Endothelial cell (in vitro differentiated cells): ENCODE measurements around the gene PRKG1. TPM values are rescaled to one million over a fixed set of nuclear protein-coding genes. Genes with fewer than 3 reads are reported as not detected.
A peak's percentile ranks its signal among the peaks of the same experiment; 100 is the strongest.

Experiments
- DNase-seq: peaks from one replicate; pipeline ENCODE4 v3.0.0; 2021; ENCODE audit warnings: low spot score
- H3K27ac Mint-ChIP-seq: one replicate; pipeline ENCODE4 v1.8.0; 2021; ENCODE audit warnings: mixed read lengths, inconsistent platforms; ENCODE audit not compliant: unreplicated experiment
- H3K27me3 Mint-ChIP-seq: one replicate; pipeline ENCODE4 v1.8.0; 2021; ENCODE audit warnings: mild to moderate bottlenecking, moderate library complexity, mixed read lengths, inconsistent platforms; ENCODE audit not compliant: unreplicated experiment
- H3K36me3 Mint-ChIP-seq: one replicate; pipeline ENCODE4 v1.8.0; 2021; ENCODE audit warnings: mild to moderate bottlenecking, low read depth, mixed read lengths, inconsistent platforms; ENCODE audit not compliant: unreplicated experiment
- H3K4me1 Mint-ChIP-seq: one replicate; pipeline ENCODE4 v1.8.0; 2021; ENCODE audit warnings: mild to moderate bottlenecking, mixed read lengths, inconsistent platforms; ENCODE audit not compliant: unreplicated experiment
- H3K4me3 Mint-ChIP-seq: one replicate; pipeline ENCODE4 v1.8.0; 2021; ENCODE audit warnings: mild to moderate bottlenecking, mixed read lengths, inconsistent platforms; ENCODE audit not compliant: unreplicated experiment
- H3K9me3 Mint-ChIP-seq: one replicate; pipeline ENCODE4 v1.8.0; 2021; ENCODE audit warnings: mixed read lengths, inconsistent platforms; ENCODE audit not compliant: unreplicated experiment
- total RNA-seq: library from RNA; stranded (reverse); fragmentation: NEBNext Ultra II Directional; extraction: Animal tissue kit (Norgen Biotek cat#: 25700); gene quantifications from one replicate; pipeline ENCODE4 v1.2.1, GENCODE V29; 2021; ENCODE audit not compliant: unreplicated experiment
- TF ChIP-seq, protein P1 (sequence below): fragments of 200-600 bp; sonication (generic); IDR thresholded peaks from one replicate; pipeline ENCODE4 v1.5.0; 2021; ENCODE audit warnings: antibody characterized with exemption; ENCODE audit not compliant: unreplicated experiment

The PRKG1 gene
- total RNA-seq, 1 donor from 2014 or later = 10.7 TPM

GRCh38 chr10:52111101-52111891 lies 1037.0 kb downstream of the PRKG1 start:
- H3K27ac Mint-ChIP-seq = no peak overlapping the region
- TF ChIP-seq, protein P1, sequence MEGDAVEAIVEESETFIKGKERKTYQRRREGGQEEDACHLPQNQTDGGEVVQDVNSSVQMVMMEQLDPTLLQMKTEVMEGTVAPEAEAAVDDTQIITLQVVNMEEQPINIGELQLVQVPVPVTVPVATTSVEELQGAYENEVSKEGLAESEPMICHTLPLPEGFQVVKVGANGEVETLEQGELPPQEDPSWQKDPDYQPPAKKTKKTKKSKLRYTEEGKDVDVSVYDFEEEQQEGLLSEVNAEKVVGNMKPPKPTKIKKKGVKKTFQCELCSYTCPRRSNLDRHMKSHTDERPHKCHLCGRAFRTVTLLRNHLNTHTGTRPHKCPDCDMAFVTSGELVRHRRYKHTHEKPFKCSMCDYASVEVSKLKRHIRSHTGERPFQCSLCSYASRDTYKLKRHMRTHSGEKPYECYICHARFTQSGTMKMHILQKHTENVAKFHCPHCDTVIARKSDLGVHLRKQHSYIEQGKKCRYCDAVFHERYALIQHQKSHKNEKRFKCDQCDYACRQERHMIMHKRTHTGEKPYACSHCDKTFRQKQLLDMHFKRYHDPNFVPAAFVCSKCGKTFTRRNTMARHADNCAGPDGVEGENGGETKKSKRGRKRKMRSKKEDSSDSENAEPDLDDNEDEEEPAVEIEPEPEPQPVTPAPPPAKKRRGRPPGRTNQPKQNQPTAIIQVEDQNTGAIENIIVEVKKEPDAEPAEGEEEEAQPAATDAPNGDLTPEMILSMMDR = no peak

DNA sequence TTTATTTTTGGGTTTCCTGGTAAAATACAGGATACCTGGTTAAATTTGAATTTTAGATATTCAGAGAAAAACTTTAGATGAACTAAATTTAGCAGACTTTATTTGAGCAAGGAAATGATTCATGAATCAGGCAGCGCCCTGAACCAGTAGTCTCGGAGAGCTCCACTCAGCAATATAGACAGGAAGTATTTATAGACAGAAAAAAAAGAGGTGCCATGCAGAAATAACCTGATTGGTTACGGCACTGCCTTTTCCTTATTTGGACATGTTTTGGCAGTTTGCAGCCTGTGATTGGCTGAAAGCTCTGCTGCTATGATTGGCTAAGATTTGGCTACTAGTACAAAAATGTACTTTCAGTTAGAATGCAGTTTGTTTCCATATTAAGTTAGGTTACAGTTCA lies 1041.5 kb downstream of the PRKG1 start:
- H3K27me3 Mint-ChIP-seq = no peaks in the 10 kb centered on the region
- no peak overlapping the region for H3K4me3 Mint-ChIP-seq
- DNase-seq = no peak
- H3K4me1 Mint-ChIP-seq = no peaks in the 10 kb centered on the region
- TF ChIP-seq, protein P1 = no peak
- peak overlapping the region; percentile 22 for H3K27ac Mint-ChIP-seq
- no peaks in the 10 kb centered on the region for H3K9me3 Mint-ChIP-seq
- no peaks in the 10 kb centered on the region for H3K36me3 Mint-ChIP-seq

More at GRCh38 chr10:52111101-52111891, 1037.0 kb downstream of the PRKG1 start:
- Mint-ChIP-seq H3K4me1 (no peaks in the 10 kb centered on the region), H3K4me3 (no peak overlapping the region), H3K36me3 (no peaks in the 10 kb centered on the region), H3K9me3 (no peaks in the 10 kb centered on the region), H3K27me3 (no peaks in the 10 kb centered on the region)
- no peak for DNase-seq

DNA sequence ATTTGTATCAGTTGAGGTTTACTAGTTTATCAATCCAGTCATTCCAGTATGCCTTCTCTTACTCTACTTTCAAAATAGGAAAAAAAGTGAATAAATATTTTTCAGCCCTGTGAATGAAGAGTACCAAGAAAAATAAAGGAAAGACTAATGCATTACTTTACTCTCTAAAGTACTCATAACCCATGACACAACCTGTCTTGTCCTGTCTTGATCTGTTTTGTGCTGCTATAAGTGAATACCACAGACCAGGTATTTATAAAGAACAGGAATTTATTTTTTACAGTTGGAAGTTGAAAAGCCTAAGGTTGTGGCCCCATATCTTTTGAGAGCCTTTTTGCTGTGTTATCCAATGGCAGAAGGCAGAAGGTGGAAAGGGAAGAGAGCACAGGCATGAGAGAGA lies 1045.2 kb downstream of the PRKG1 start:
- DNase-seq = no peak
- Mint-ChIP-seq H3K27ac (no peak overlapping the region), H3K36me3 (no peaks in the 10 kb centered on the region), H3K4me1 (no peaks in the 10 kb centered on the region), H3K27me3 (no peaks in the 10 kb centered on the region), H3K9me3 (no peaks in the 10 kb centered on the region), H3K4me3 (no peak overlapping the region)
- TF ChIP-seq, protein P1 = no peak

- H3K4me3 Mint-ChIP-seq = no peak overlapping the region
- H3K27me3 Mint-ChIP-seq = no peaks in the 10 kb centered on the region
- H3K36me3 Mint-ChIP-seq = no peaks in the 10 kb centered on the region
- H3K9me3 Mint-ChIP-seq = no peaks in the 10 kb centered on the region
- TF ChIP-seq, protein P1 = no peak
- H3K27ac Mint-ChIP-seq = no peak overlapping the region
- DNase-seq = no peak
- H3K4me1 Mint-ChIP-seq = no peaks in the 10 kb centered on the region
Measured at GRCh38 chr10:52121688-52122087, 1047.4 kb downstream of the PRKG1 start.

DNA sequence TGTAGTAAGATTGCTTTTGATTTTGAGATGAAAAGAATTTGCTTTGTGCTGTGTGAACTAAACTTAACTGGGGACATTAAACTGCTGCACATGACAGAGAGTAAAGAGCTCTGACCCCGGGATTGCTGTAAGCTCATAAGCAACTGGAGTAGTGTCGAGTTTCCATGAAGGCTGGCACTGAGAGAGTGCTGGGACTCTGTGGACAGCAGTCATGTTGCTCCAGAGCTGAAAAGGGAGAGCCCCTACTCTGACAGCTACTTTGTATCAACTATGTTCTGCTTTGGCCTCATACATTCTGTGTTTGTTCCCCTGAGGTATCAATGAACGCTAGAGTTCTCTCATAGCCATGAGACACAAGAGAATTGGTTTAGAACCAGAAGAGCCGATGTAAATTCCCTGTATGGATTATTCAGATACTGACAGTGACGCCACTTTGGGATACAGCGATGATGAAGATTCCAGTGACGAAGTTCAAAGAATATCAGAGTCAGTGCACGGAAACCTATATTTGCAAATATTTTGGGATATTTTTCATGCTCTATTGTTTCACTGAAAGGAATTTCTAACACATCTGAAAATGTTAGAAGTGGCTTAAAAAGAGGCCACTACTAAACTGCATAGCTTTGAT lies 1053.9 kb downstream of the PRKG1 start:
- H3K27ac Mint-ChIP-seq = no peak overlapping the region
- DNase-seq = no peak

More for the DNA sequence above, 1053.9 kb downstream of the PRKG1 start:
- TF ChIP-seq, protein P1 = no peak
- no peaks in the 10 kb centered on the region for H3K9me3 Mint-ChIP-seq
- H3K4me1 Mint-ChIP-seq = no peaks in the 10 kb centered on the region
- peaks cover 2% of the 10 kb centered on the region for H3K27me3 Mint-ChIP-seq
- no peak overlapping the region for H3K4me3 Mint-ChIP-seq
- no peaks in the 10 kb centered on the region for H3K36me3 Mint-ChIP-seq
